Ammon's horn (tissue), 1 donor: Measurements from ENCODE around the gene GOLGA8B.
"Not testable (repeated sequence)": the region's sequence is repeated elsewhere in the genome, so short reads cannot be mapped to it uniquely, and the experiment has no call there.

Experiments used
- DNase-seq: peaks from one replicate; pipeline ENCODE4 v3.0.0-alpha.2; 2016; ENCODE audit warnings: low spot score

The GOLGA8B gene

DNA sequence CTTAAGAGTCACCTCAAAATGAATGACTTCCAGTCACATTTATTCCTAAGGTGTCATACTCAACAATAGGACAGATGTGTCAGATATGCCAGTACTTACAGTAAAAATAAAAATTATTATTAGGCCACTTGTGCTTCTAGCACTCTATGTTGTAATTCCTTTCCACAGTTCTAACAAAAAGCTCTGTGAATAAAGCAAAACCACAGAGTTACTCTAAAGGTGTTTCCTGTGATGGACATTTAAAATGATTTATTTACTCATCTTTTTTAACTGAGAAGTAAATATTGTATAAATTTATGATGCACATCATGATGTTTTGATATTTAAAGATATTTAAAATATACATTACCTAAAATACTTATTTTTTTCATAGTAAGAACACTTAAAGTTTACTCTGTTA lies 13.9 kb upstream of the GOLGA8B start:
- no peak for DNase-seq

DNA sequence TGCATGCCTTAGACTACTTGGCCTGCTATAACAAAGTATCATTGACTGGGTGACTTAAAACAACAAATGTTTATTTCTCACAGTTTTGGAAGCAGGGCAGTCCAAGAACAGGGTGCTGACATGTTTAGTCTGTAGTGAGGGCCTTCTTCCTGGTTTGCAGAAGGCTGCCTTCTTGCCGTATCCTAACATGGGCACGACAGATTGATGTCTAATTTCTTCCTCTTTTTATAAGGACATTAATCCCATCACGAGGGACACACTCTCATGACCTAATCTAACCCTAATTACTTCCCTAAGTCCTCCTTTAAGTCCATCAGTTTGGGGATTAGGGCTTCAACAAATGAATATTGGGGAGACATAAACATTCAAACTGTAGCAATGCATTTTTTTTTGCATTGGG lies 10.9 kb upstream of the GOLGA8B start:
- DNase-seq = no peak

DNA sequence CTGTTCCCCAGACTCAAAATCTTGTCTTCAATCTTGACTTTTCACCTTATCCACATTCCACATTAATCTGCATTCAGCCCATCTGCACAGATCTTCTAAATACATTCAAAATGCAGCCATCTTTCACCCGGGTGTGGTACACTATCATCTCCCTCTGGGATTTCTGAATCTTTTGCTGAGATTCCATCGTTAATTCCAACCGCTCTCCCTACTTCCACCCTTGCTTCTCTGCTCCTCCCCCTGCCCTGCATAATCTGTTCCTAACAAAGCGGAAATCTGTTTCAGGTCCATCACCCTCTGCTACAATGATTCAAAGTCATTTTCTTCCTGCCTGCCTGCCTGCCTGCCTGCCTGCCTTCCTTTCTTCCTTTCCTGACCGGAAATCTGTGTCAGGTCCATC lies 7.9 kb upstream of the GOLGA8B start:
- DNase-seq = no peak

DNA sequence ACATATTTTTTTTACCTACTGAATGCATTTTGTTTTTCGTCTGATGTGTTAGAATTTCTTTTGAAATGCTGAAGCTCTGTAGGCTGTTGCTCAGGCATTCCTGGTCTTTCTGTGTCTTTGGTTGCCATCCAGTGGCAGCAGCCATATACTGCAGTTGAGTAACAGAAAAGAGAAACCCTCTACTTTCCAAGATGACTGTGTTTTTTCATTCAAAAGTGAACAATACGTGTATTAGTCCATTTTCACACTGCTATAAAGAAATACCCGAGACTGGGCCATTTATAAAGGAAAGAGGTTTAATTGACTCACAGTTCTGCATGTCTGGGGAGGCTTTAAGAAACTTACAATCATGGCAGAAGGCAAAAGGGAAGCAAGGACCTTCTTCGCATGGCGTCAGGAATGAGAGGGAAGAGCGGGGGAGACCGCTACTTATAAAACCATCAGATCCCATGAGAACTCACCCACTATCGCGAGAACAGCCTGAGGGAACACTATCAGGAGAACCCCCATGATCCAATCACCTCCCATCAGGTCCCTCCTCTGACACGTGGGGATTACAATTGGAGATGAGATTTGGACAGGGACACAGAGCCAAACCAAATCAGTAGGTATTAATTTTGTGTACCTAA lies 4.7 kb upstream of the GOLGA8B start:
- DNase-seq = peak; percentile 87

DNA sequence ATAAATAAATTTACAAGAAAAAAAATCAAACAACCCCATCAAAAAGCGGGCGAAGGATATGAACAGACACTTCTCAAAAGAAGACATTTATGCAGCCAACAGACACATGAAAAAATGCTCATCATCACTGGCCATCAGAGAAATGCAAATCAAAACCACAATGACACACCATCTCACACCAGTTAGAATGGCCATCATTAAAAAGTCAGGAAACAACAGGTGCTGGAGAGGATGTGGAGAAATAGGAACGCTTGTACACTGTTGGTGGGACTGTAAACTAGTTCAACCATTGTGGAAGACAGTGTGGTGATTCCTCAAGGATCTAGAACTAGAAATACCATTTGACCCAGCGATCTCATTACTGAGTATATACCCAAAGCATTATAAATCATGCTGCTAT lies 2.5 kb upstream of the GOLGA8B start:
- DNase-seq = not testable (repeated sequence)

DNA sequence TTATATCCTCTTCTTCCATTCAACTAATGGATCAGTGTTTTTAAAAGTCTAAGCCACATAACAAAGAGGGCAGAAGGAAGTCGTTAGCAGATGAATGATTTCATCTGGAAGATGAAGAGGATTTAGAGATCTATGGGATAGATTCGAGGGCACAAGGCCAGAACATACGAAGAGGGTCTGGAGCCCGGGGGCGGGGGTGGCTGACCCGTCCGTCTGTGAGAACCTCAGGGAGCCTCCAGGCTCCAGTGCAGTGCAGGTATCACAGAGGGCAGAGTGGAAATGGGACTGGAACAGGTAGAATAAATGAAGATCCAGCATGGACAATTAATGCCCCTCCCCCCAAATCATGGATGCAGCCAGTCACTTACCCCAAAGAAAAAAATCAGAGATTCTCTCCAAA lies 1.5 kb upstream of the GOLGA8B start:
- no peak for DNase-seq

DNA sequence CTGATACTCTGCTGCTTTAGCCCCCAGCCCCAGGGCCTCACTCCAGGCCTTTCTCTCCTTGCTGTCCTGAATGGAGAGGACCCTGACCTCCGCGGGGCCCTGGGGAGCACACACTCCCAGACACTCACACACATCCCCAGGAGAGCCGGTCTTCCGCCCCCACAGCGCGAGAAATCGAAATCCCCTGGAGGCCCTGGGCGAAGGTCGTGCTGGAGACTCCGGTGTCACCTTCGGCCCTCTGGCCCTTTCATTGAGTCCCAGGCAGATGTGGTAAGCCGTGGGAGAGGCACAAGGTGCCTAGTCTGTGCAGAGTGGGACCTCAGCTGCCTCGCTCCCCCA lies 848 bp upstream of the GOLGA8B start:
- DNase-seq = no peak

DNA sequence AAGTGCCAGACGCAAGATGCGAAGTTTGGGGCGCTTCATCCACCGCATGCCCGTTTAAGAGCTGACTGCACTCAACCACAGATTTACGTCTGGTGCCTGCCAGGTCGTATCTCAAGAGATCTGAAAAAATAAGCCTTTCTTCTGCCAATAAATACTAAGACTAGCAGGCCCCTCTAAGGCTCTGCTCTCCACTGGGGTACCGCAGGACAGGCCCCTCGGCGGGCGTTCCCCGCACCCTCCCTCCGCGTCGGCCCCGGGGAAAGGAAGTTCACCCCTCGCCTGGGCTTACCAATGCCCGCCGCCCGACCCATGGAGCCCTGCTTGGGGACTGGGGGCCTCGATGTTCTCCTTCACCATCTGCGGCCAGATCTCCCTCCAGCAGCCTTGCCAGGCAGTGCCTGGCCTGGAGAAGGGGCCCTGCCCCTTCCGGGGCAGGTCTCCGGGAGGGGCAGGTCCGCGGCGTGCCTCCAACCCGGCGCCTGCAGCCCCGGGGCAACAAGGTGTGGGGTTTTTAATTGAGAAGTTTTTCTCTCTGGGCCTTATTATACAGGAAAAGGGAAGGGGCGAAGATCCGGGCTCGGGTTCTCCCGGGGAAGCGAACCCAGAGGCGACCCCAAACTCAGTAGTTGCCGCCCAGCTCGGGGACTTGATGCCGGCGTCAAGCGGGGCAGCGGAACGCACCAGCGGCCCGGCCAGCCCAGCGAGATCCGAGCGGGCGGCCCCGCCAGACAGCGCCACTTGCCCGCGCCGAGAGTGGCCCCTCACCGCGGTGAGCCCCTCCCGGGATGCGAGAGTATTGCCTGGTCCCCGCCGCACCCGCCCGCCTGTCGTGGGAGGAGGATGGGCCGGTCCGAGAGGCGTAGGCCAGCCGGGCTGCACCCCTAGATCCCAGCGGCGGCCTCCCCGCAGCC lies 735 bp downstream of the GOLGA8B start:
- no peak for DNase-seq

DNA sequence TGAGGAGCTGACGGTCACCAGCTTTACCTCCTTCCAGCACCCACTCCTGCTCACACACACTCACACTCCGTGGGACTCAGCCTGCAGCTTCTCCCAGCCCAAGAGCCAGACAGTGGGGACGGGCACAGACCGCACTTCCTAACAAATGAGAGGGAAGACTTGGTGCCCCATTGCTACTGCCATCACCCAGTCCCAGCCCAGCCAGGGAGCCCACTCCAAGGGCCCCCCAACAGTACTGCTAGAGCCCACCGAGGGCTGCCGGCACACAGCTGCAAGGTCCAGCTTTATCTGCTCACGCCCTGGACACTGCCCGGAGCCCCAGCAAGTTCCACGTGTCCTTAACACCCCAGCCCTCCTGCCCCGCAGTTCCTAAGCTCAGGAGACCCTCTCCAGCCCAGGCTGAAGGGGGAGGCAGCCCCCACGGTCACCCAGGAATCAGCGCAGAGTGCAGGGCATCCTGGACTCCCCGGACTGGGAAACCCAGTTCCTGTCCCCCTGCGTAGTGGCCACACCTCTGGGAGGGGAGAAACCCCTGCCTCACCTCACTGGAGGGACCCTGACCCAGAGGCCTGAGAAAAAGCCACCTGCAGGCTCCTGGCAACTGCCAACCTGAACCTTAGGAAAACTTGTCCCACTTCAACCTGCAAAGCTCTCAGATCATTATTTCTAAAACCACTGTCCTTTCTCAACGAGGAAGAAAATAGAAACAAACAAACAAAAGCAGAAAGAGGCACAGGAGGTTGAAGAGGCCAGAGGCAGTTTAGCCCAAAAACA lies 1.6 kb downstream of the GOLGA8B start:
- DNase-seq = not testable (repeated sequence)

DNA sequence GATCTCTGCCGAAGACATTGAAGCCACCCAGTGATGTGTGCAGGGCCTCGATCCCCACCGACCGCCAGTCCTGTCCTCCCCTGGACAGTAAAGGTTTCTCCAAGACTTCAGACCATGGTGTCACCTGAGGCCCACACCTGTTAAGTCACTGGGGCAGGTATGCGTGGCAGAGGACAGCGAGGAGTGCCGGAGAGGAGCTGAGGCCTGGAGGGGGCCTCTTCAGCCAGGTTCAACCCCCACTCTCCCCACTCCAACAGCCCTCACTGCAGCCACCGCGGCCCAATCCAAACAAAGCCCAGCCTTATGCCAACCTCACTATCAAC lies 2.4 kb downstream of the GOLGA8B start:
- no peak for DNase-seq

DNA sequence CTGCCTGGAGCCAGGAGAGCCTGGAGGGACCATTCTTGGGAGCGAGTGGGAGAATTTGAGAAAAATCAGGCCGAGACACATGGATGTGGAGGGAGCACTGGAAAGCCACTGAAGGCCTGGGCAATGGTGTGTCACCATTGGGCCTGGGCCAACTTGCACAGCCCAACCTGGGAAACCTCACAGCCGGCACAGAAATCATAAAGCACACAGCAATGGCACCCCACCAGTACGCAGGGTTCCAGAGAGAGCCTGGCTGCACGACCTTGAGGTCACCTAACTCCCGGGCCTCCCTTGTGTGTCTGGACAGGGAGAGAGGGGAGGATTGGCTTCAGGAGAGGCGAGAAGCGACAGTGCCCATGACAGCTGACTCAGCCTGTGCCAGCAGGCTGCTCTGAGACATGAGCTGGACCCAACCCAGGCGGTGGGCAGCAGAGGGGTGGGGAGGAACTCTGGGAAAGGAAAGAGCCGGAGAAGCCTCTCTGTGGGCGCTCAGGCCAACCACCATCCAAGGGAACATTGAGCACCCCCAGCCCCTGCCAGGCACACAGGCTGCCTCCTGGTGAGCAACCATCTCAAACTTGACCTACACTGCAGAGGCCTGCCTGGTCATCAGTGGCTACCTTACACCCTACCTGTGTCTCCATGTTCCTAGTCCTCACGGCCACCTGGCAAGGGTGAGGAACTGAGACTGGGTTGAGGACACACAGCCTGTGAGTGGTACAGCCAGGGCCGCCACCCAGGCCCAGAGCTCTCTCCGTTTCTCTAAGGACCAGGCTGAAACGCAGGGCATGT lies 3.0 kb downstream of the GOLGA8B start:
- not testable (repeated sequence) for DNase-seq

DNA sequence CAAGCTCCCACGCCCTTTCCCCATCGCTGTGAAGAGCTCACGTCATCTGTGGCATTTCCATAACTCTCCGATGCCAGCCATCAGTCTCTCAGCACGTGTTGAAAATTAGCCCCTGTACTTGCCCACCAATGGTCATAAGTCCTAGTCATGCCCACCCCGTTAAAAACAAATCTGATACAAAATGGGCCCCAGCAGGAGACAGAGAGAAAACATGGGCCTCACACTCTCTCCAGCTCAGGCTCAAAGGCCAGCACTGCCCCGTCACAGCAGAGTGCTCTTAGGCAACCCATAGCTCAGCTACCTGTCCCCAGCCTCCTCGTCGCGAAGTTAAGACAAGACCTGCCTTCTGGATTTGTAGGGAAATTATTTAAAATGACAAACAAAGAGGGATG lies 5.2 kb downstream of the GOLGA8B start:
- no peak for DNase-seq

DNA sequence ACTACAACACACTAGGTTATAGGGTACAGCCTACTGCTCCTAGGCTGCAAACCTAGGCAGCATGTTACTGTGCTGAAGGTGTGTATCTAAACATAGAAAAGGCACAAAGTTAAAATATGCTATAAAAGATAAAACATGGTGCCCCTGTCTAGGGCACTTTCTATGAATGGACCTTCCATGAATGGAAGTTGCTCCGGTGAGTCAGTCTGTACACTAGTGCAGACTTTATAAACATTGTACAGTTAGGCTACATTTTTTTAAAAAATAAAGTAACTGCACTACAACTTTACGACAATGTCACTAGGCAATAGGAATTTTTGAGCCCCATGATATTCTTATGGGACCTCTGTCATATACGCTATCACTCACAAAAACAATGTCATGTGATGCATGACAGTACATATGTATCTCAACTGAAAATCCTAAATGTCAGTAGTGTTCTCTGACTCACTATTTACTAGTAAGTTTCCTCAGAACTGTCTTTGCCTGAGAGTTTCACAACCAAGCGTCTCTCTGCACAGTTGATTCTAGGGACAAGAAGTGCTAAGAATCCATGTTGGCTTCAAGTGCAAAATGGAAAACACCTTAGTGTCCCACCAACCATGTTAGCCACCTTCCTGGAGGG lies 5.7 kb downstream of the GOLGA8B start:
- DNase-seq = not testable (repeated sequence)

DNA sequence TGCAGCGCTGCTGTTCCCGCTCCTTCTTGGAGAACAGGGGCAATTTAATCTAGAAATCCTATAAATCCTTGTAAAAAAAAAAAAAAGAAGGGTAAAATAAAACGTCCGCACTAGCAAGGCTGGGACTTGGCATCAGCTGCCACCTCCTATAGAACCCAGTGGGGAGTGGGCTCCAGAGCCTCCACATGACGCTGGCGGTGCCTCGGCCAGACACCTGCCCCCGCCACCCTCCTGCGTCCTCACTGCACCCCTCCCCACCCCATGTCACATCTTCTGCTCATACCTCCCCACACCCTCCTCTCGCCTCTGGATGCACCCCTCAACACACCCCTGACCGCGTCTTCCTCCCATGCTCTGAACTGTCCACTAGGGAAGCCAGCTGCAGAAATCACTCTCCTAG lies 8.4 kb downstream of the GOLGA8B start:
- not testable (repeated sequence) for DNase-seq

DNA sequence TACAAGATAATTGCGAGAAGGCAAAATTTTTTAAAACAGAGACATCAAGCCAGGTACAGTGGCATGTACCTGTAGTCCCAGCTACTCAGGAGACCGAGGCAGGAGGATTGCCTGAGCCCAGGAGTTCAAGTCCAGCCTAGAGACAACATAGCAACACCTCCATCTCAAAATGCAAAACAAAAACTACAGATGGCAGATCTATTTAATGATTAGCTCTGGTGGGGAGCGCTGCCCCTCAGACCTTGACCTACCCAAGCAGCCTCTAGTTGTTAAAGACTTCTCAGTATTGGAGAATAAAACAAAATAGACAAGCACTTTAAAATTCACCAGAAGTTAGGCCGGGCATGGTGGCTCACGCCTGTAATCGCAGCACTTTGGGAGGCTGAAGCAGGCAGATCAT lies 10.5 kb downstream of the GOLGA8B start:
- not testable (repeated sequence) for DNase-seq

DNA sequence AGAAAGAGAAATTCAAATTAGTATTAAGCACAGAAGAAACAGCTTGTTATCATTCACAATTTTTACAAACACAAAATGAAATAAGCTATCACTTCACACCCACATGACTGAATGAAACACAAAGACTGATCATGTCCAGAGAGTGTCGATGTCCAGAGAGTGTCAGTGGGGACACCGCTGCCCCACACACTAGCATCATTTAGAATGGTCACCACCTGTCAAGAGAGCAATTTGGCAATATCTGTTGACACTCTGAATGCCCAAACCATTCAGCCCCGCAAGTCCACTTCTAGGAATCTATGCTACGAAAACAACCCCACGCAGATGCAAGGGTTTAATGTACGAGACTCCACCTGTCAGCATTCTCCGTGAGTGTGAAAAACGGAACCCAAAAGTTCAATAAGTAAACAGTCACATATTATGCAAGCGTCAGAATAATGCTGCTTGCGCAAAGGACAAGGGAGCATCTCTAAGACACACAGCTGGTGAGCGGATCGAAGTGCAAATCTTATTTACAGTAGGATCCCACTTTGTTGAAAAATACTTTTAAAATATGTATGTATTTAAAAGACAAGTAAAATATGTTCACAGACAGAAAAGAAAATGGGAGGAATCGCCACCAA lies 11.3 kb downstream of the GOLGA8B start:
- not testable (repeated sequence) for DNase-seq

DNA sequence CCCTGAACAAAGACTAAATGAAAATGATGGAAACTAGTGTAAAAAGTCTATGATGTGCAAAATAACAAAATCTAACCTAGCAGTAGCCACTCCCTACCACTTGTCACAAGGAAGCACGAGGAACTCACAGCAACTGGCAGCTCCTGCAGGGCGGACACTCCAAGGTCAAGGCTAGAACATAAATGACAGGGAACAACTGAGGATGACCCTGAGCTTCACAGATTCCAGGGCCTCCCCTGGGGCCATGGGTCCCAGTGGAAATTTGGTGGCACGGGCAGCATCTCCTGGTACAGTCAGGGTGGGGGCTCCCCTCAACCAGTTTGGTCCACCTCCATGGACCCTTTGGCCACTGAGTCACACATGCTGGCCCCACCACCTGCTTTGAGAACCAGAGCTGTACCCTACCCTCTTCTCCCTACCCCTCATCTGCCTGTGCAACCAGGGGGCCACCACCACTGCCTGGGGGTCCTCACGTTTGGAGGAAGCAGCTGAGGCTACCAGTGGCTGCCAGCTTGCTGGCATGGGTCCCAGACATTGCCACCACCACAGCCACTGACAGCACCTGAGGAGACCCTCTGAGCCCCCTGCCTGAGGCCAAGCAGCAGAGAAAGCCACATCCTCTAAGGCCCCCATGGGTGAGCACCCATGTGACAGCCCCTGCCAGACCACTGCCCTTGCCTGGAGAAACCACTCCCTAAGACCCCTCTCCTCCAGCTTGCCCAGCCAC lies 13.6 kb downstream of the GOLGA8B start:
- DNase-seq = not testable (repeated sequence)

DNA sequence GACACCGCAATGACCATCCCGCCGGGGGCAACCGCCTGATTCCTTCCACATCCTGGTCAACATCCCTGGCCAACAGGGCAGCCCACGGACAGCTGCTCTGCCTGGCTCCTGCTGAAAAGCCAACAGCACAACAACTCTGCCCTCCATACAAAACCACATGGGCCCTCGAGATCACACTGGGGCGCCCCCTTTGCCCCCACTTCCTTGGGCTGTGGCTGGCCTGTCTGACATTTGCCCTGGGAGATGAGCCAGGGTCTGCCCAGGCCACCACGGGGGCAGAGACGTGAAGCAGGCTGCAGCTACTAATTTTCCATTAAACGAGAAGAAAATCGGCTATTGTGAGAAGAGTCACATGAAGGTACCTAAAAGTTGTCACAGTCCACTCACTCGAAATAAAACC lies 16.3 kb downstream of the GOLGA8B start:
- not testable (repeated sequence) for DNase-seq

DNA sequence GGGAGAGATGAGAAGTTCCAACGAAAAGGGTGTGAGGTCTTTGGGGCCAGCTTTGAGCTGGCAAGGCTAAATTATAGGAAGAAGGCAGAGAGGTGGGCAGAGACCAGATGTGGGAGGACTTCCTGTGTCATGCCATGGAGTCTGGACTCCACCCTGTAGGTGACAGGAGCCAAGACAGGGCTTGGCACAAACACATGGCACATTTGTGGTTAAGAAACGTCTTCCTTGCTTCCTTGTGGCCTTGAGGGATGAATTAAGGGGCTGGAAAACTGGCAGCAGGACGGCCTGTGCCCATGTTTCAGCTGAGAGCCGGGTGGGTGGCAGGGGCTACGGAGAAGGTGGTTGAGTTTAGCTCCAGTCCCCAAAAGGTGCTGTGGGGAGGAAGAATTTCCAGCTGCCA lies 18.7 kb downstream of the GOLGA8B start:
- DNase-seq = not testable (repeated sequence)

DNA sequence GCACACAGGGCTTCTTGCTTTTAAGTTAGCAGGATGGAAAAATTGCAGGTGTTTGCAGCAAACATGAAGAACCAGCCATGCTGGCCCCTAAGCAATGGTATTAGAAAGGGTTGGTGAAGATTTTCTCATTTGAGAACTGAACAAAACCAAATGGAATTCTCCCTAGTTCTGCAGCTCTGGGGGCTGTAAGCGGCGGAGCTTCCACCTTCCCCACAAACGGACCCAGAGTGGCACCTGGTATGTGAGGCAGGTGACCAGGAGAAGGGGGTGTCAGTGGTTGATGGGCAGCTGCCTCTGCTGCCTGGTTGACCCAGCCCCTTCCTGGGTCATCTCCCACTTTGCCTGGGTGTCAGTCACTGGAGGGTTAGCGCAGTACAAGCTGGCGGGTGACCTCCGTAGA lies 22.6 kb downstream of the GOLGA8B start:
- not testable (repeated sequence) for DNase-seq

DNA sequence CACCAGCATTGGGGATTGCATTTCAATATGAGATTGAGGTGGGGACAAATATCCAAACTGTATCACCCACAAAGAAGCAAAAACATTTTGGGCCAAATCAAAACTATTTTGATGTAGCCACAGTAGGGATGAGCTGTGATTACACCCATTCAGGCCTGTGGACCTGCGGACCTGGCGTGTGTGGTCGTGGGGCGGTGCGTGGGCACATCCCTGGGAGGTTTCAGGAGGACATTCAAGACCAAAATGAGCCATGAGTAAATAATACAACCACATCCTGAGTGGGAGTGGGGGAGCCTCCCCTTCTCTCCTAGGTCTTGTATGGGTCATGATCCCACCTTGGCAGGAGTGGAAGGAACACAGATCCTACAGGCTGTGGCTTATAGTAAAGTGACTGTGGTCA lies 23.7 kb downstream of the GOLGA8B start:
- not testable (repeated sequence) for DNase-seq
